ENCODE measurements around the gene ITGA2B.

- TF ChIP-seq, protein P1, sequence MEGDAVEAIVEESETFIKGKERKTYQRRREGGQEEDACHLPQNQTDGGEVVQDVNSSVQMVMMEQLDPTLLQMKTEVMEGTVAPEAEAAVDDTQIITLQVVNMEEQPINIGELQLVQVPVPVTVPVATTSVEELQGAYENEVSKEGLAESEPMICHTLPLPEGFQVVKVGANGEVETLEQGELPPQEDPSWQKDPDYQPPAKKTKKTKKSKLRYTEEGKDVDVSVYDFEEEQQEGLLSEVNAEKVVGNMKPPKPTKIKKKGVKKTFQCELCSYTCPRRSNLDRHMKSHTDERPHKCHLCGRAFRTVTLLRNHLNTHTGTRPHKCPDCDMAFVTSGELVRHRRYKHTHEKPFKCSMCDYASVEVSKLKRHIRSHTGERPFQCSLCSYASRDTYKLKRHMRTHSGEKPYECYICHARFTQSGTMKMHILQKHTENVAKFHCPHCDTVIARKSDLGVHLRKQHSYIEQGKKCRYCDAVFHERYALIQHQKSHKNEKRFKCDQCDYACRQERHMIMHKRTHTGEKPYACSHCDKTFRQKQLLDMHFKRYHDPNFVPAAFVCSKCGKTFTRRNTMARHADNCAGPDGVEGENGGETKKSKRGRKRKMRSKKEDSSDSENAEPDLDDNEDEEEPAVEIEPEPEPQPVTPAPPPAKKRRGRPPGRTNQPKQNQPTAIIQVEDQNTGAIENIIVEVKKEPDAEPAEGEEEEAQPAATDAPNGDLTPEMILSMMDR (optimal IDR thresholded peaks at IDR 0.05 in 1 of 3, IDR thresholded peaks at IDR 0.05 in 1 of 3, conservative IDR thresholded peaks at IDR 0.05 in 1 of 3; ENCODE audit: extremely low read depth in 1 of 3, insufficient read depth in 2 of 3, low read length in 3 of 3): no peak
- no peak for TF ChIP-seq EZH2 (IDR thresholded peaks at IDR 0.05; ENCODE audit: low read length)
Observed at GRCh38 chr17:44381810-44382305, 7.6 kb downstream of the ITGA2B start.
